Right cardiac atrium (tissue), 5 donors: ENCODE results near the gene TSPO. TPM values are rescaled to one million over a fixed set of nuclear protein-coding genes. Genes with fewer than 3 reads are reported as not detected.
A peak's percentile ranks its signal among the peaks of the same experiment; 100 is the strongest.

ENCODE experiments used
- ATAC-seq, 2 donors: fragments of 200-7000 bp; cut with Tn5 transposase; one replicate each; pipeline versions ENCODE4 v1.8.0 to v1.9.1; 2020; ENCODE audit warnings: moderate library complexity in 2 of 2, mild to moderate bottlenecking in 1 of 2
- DNase-seq, 3 donors: peaks; one replicate each; pipeline ENCODE4 v3.0.0-alpha.2; 2020
- H3K27ac ChIP-seq: one replicate; pipeline ENCODE4 v1.5.1; 2013; ENCODE audit warnings: mild to moderate bottlenecking, low read length, control low read depth, moderate library complexity
- H3K27me3 ChIP-seq: one replicate; pipeline ENCODE4 v1.6.1; 2013; ENCODE audit not compliant: control insufficient read depth, insufficient read depth
- H3K4me1 ChIP-seq: one replicate; pipeline ENCODE4 v1.6.1; 2013; ENCODE audit warnings: low read length; ENCODE audit not compliant: control insufficient read depth, insufficient read depth
- H3K4me3 ChIP-seq: one replicate; pipeline ENCODE4 v1.5.1; 2013; ENCODE audit warnings: low read length, control low read depth
- H3K9me3 ChIP-seq: one replicate; pipeline ENCODE4 v1.6.1; 2013; ENCODE audit warnings: low read length; ENCODE audit not compliant: control insufficient read depth
- WGBS: extraction: QIAGEN DNeasy Blood & Tissue Kit; methylation state at CpG from one replicate; pipeline ENCODE4 v1.1.7; 2013; 5-methylcytosine and 5-hydroxymethylcytosine counted together
- intact Hi-C, 4 donors: fragments of 100-400 bp; cut with DNase I; formaldehyde crosslinking; loops; one replicate each; pipeline versions ENCODE4 v1.11.0 to v1.14.0; 2022 to 2023
- polyA plus RNA-seq: library from polyadenylated mRNA; stranded (reverse); fragments of 200-250 nt; gene quantifications from one replicate; pipeline ENCODE4 v1.2.3, GENCODE V29; 2013
- total RNA-seq, 4 donors: library from RNA; stranded (reverse); fragmentation: NEBNext Ultra II Directional; extraction: Animal tissue kit (Norgen Biotek cat#: 25700); gene quantifications; one replicate each; pipeline ENCODE4 v1.2.1, GENCODE V29; 2021
- donor health status: healthy with polysubstance abuse.
- donor health status: DM: no; HTN: yes; CAD: no.
- donor health status: DM: no; HTN: no; CAD: no.
- donor health status: DM: no; HTN: yes; CAD: no; lungs with severe emphysema.
- donor health status: DM: yes; HTN: yes; CAD: no.

Gene TSPO
- total and polyA plus RNA-seq, 5 donors: 69.6 to 152 (median 93.4) TPM

DNA sequence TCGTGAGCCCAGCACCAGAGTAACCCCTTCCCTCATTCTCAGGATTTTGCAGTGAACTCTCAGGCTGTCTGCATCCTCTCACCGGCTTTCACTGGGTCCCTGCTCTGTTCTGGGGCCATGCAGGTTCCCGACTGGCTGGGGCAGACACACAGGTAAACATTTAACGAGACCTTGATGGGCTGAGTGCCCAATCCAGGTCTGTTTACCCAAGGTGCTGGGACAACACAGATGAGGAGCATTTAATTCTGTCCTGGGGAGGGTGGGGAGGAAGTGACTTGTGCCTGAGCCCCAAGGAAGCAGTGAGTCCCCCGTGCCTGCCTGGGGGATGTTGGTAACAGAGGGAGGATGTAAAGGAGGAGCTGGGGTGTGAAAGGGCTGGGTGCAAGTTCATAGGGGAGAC lies 36.4 kb upstream of the TSPO start:
- ATAC-seq: peak in 1 of 2 donors; percentile 6
- WGBS: 55% methylated on average over 5 of the region's 5 CpGs
- intact Hi-C loops: no loop called here
- H3K4me3 ChIP-seq: no peak overlapping the region
- H3K4me1 ChIP-seq: no peaks in the 10 kb centered on the region
- no peak for DNase-seq
- H3K9me3 ChIP-seq: no peaks in the 10 kb centered on the region
- no peak overlapping the region for H3K27ac ChIP-seq
- H3K27me3 ChIP-seq: no peaks in the 10 kb centered on the region

DNA sequence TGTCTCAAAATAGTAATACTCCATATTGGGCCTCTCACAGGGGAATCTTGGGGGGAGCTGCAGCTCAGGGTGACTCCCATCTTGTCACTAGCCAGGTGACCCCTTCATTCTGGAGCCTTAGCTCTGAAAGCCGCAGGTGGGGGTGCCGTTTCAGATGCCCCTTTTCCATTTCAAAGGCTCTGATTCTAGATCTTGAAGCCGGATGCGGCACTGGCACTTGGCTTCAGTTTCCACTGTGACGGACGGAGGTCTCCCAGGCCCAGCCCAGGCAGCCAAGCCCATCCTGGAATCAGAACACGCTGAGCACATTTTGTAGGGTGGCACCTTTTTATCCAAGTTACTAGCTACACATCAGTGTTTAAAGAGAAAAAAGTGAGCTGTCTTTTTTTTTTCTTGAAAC lies 34.4 kb upstream of the TSPO start:
- no peak overlapping the region for H3K27ac ChIP-seq
- no peak for ATAC-seq
- no peaks in the 10 kb centered on the region for H3K27me3 ChIP-seq
- H3K4me3 ChIP-seq: no peak overlapping the region
- intact Hi-C loops: no loop called here
- DNase-seq: peak in 1 of 3 donors; percentile 63
- 93% methylated on average over 7 of the region's 7 CpGs for WGBS
- H3K4me1 ChIP-seq: no peaks in the 10 kb centered on the region
- no peaks in the 10 kb centered on the region for H3K9me3 ChIP-seq

- DNase-seq (peak in 1 of 3 donors; percentile 60), ATAC-seq (peak; percentile 46 to 63)
- intact Hi-C loops: no loop called here
- Histone ChIP-seq H3K27ac (no peak overlapping the region), H3K4me1 (no peaks in the 10 kb centered on the region), H3K9me3 (no peaks in the 10 kb centered on the region), H3K27me3 (no peaks in the 10 kb centered on the region), H3K4me3 (no peak overlapping the region)
- WGBS: 79% methylated on average over 21 of the region's 21 CpGs
Measured at GRCh38 chr22:43118024-43118849, 33.1 kb upstream of the TSPO start.

DNA sequence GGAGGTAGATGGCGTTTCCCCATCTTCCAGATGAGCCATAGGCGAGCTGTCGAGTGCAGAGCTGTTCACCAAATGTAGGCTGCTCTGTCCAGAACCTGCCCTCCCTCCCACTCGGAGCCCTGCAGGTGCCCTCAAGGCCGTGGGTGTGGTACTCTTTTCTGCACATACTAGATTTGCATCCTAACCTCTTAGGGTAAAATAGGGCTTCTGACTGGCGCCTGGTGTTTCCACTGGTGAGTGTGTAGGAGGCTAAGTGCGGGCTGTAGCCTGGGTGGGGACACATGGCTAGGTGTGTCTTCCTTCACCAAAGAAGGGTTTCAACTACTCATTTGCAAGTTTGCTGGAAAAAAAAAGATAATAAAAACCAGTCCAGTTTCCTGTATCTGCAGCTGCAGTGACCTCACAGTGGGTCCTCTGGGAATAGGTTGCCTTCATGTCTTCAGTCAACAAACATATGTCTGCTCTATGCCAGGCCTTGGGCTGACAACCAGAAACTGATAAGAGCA lies 32.4 kb upstream of the TSPO start:
- intact Hi-C loops: no loop called here
- Histone ChIP-seq H3K4me1 (no peaks in the 10 kb centered on the region), H3K9me3 (no peaks in the 10 kb centered on the region), H3K4me3 (no peak overlapping the region), H3K27ac (no peak overlapping the region), H3K27me3 (no peaks in the 10 kb centered on the region)
- DNase-seq (peak in 1 of 3 donors; percentile 11), ATAC-seq (peak in 1 of 2 donors; percentile 53)
- 81% methylated on average over 7 of the region's 7 CpGs for WGBS

DNA sequence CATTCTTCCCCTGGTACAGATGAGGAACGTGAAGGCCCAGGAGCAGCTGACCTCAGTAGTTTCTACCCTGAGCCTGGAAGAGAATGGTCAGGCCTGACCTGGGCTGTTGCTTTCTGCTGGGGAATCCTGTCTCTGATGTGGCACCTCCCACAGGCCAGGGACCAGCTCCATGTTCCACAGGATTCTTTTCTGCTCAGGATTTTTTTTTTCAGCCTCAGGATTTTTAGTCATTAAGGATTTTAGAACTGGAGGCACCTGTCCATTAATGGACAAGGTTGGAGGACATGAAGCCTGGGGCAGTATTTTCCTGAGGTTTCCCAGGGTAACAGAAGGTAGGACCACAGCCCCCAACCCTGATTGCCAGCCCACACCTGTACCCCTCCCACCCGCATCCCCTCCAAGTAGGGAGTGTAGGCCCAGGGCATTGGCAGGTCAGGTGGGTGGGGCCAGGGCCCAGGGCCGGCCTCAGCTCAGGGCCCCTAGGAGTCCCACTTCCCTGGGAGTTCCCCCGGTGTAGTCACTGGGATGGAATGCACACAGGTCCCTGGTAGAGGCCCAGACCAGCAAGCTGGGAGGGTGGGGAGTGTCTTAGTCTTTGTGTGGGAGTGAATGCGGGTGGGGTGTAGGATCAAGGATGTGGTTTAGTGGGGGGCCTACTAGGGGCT lies 24.7 kb upstream of the TSPO start:
- ATAC-seq: peak in 1 of 2 donors; percentile 30

DNA sequence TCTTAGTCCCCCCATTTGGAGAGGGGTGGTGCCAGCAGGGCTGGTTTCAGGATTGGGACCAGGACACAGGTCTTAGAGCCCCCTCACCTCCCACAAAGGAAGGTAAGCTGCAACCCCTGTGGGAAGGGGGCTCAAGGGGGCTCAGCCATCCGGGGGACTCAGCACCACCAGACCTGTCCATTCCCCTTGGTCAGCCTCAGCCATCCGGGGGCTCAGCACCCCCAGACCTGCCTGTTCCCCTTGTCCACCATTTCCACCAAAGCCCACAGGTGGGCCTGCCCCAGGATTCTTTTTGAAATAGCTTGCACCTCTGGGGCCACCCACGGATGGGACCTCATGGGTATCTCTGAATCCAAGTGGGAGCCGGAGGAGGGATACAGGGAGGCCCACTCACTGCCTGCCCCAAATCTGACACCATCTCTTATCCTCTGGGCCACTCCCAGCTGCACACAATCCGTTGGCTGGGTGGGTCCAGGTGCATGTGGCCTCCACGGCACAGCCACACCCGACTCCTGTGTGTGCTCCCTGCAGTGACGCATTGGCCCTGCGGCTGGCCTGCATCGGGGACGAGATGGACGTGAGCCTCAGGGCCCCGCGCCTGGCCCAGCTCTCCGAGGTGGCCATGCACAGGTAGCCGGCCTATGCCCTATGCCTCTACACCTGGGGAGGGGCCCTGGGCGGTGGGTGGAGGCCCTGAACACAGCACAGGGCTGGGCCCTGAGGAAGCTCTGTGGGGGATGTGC lies 24.0 kb upstream of the TSPO start:
- Histone ChIP-seq H3K27me3 (no peaks in the 10 kb centered on the region), H3K4me3 (no peak overlapping the region), H3K4me1 (peaks cover 7% of the 10 kb centered on the region), H3K9me3 (no peaks in the 10 kb centered on the region), H3K27ac (no peak overlapping the region)
- intact Hi-C loops: no loop called here
- no peak for ATAC-seq
- no peak for DNase-seq
- 88% methylated on average over 17 of the region's 17 CpGs for WGBS

More for the DNA sequence above, 24.7 kb upstream of the TSPO start:
- Histone ChIP-seq H3K27ac (no peak overlapping the region), H3K4me3 (no peak overlapping the region), H3K27me3 (no peaks in the 10 kb centered on the region), H3K9me3 (no peaks in the 10 kb centered on the region), H3K4me1 (peaks cover 4% of the 10 kb centered on the region)
- intact Hi-C loops: no loop called here
- DNase-seq: no peak
- 57% methylated on average over 5 of the region's 5 CpGs for WGBS

DNA sequence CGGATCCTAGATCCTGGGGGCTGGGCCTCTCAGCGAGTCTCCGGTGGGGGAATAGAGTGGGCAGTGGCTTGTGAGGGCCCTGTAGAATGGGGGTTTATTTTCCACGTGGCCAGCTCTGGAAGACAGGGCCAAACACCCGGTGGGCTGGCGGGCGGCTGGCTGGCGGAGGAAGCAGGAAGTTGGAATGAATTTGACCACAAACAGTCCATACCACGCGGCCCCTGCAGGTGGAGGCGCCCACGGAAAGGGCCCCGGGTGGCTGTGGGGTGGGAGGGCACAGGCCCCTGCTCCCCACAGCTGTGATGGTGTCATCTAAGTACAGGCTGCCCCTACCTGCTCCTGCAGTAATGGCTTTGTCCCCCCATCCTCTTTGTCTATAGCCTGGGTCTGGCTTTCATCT lies 23.2 kb upstream of the TSPO start:
- WGBS: 63% methylated on average over 13 of the region's 13 CpGs
- no peak for DNase-seq
- Histone ChIP-seq H3K27me3 (no peaks in the 10 kb centered on the region), H3K27ac (no peak overlapping the region), H3K9me3 (no peaks in the 10 kb centered on the region), H3K4me3 (no peak overlapping the region), H3K4me1 (peaks cover 7% of the 10 kb centered on the region)
- intact Hi-C loops: no loop called here
- no peak for ATAC-seq

DNA sequence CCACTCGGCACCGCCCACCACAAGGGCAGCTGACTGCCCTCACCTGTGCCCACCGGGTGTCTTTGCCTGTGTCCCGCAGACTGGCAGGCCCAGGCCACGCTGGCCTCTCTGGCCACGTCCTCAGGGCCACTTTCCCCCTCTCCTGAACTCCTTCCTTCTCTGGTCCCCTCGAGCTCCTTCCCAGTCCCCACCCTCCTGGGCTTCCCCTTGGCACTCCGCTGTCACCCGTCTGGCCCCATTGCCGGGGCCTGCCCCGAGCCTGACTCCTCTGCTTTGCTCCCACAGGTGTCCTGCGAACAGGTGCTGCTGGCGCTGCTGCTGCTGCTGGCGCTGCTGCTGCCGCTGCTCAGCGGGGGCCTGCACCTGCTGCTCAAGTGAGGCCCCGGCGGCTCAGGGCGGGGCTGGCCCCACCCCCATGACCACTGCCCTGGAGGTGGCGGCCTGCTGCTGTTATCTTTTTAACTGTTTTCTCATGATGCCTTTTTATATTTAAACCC lies 22.4 kb upstream of the TSPO start:
- Histone ChIP-seq H3K27me3 (no peaks in the 10 kb centered on the region), H3K9me3 (no peaks in the 10 kb centered on the region), H3K4me3 (no peak overlapping the region), H3K4me1 (peaks cover 7% of the 10 kb centered on the region), H3K27ac (no peak overlapping the region)
- no peak for DNase-seq
- intact Hi-C loops: no loop called here
- no peak for ATAC-seq
- WGBS: 61% methylated on average over 20 of the region's 20 CpGs

- Histone ChIP-seq H3K27ac (no peak overlapping the region), H3K9me3 (no peaks in the 10 kb centered on the region), H3K4me3 (no peak overlapping the region), H3K4me1 (peaks cover 7% of the 10 kb centered on the region), H3K27me3 (no peaks in the 10 kb centered on the region)
- intact Hi-C loops: no loop called here
- no peak for ATAC-seq
- WGBS: 63% methylated on average over 16 of the region's 16 CpGs
- no peak for DNase-seq
Measured at GRCh38 chr22:43129426-43130425, 21.6 kb upstream of the TSPO start.
